Natural killer cell (primary cell): ENCODE measurements around the gene ZNRD2. TPM values are rescaled to one million over a fixed set of nuclear protein-coding genes. Genes with fewer than 3 reads are reported as not detected.

ENCODE experiments used
- ATAC-seq, 3 donors: fragments of 150-1000 bp in 2 of 3; fragments of 200-7000 bp in 1 of 3; cut with Tn5 transposase; 1 replicate in 1 of 3; 2 replicates in 2 of 3; pipeline ENCODE4 v1.10.0; 2021; ENCODE audit warnings: mild to moderate bottlenecking in 2 of 3, moderate library complexity in 2 of 3
- DNase-seq, 2 donors: peaks; one replicate each; pipeline versions ENCODE4 v3.0.0 to v3.0.0-alpha.2; 2013 to 2021; ENCODE audit warnings: mixed read lengths in 1 of 2
- H3K27ac ChIP-seq: one replicate; pipeline ENCODE4 v1.5.1; 2013; ENCODE audit warnings: mild to moderate bottlenecking, low read length
- H3K27me3 ChIP-seq: one replicate; pipeline ENCODE4 v1.6.1; 2013; ENCODE audit warnings: low read length; ENCODE audit not compliant: control insufficient read depth, insufficient read depth
- H3K36me3 ChIP-seq: one replicate; pipeline ENCODE4 v1.6.1; 2013; ENCODE audit warnings: low read length; ENCODE audit not compliant: control insufficient read depth, insufficient read depth
- H3K4me1 ChIP-seq: one replicate; pipeline ENCODE4 v1.6.1; 2013; ENCODE audit warnings: low read length; ENCODE audit not compliant: control insufficient read depth, insufficient read depth
- H3K4me3 ChIP-seq: one replicate; pipeline ENCODE4 v1.5.1; 2013; ENCODE audit warnings: low read length
- H3K9me3 ChIP-seq: one replicate; pipeline ENCODE4 v1.6.1; 2013; ENCODE audit warnings: low read length; ENCODE audit not compliant: control insufficient read depth, insufficient read depth
- H3K27ac Mint-ChIP-seq, 2 donors: one replicate each; pipeline ENCODE4 v1.8.0; 2022; ENCODE audit warnings: mild to moderate bottlenecking in 2 of 2, mixed read lengths in 2 of 2, moderate library complexity in 1 of 2
- H3K27me3 Mint-ChIP-seq, 2 donors: one replicate each; pipeline ENCODE4 v1.8.0; 2022; ENCODE audit warnings: low read depth in 2 of 2, mixed read lengths in 2 of 2
- H3K36me3 Mint-ChIP-seq: one replicate; pipeline ENCODE4 v1.8.0; 2022; ENCODE audit warnings: mixed read lengths
- H3K4me1 Mint-ChIP-seq, 2 donors: one replicate each; pipeline ENCODE4 v1.8.0; 2022; ENCODE audit warnings: mixed read lengths in 2 of 2
- H3K4me3 Mint-ChIP-seq: one replicate; pipeline ENCODE4 v1.8.0; 2022; ENCODE audit warnings: mild to moderate bottlenecking, moderate library complexity, mixed read lengths
- H3K9me3 Mint-ChIP-seq, 2 donors: one replicate each; pipeline ENCODE4 v1.8.0; 2022; ENCODE audit warnings: mixed read lengths in 2 of 2
- WGBS: methylation state at CpG from one replicate; pipeline ENCODE4 v1.1.7; 2013; ENCODE audit warnings: missing lambda C conversion rate; ENCODE audit not compliant: insufficient coverage; 5-methylcytosine and 5-hydroxymethylcytosine counted together
- intact Hi-C: fragments of 100-400 bp; cut with micrococcal nuclease; formaldehyde crosslinking; loops from one replicate; pipeline ENCODE4 v1.14.2; 2022
- total RNA-seq, 4 donors: library from RNA; stranded (reverse); fragments of 120-200 nt in 1 of 4; gene quantifications; one replicate each; pipeline versions ENCODE4 v1.2.3 to v1.2.4, GENCODE V29; 2013 to 2022
- TF ChIP-seq, protein P1 (sequence below): fragments of 200-600 bp; IDR thresholded peaks from one replicate; pipeline ENCODE4 v1.8.0; 2022; ENCODE audit warnings: antibody characterized with exemption

ZNRD2 gene
- total RNA-seq, 3 donors from 2014 or later (not counting 1 experiment from before 2014, with no cell fraction given) = 40.9 to 64.1 (median 60.0) TPM

GRCh38 chr11:65583589-65583988 lies 13.3 kb downstream of the ZNRD2 start:
- H3K27ac ChIP-seq = no peak overlapping the region

DNA sequence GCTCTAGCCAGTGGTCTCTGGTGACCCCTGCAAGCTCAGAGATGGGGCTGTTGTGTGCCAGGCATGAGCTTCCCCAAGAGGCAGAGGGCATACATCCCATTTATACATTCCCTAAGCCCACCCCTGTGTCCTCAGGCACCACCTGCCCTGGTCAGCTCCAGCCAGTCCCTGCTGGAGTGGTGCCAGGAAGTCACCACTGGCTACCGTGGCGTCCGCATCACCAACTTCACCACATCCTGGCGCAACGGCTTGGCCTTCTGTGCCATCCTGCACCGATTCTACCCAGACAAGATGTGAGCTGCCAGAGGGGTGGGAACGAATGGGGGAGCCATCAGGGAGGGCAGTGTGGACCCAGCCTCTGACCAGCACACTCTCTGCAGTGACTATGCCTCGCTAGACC lies 13.8 kb downstream of the ZNRD2 start:
- Histone ChIP-seq H3K36me3 (peaks cover 52% of the 10 kb centered on the region), H3K9me3 (no peaks in the 10 kb centered on the region), H3K27me3 (no peaks in the 10 kb centered on the region), H3K4me1 (peaks cover 32% of the 10 kb centered on the region), H3K27ac (no peak overlapping the region), H3K4me3 (no peak overlapping the region)
- TF ChIP-seq, protein P1, sequence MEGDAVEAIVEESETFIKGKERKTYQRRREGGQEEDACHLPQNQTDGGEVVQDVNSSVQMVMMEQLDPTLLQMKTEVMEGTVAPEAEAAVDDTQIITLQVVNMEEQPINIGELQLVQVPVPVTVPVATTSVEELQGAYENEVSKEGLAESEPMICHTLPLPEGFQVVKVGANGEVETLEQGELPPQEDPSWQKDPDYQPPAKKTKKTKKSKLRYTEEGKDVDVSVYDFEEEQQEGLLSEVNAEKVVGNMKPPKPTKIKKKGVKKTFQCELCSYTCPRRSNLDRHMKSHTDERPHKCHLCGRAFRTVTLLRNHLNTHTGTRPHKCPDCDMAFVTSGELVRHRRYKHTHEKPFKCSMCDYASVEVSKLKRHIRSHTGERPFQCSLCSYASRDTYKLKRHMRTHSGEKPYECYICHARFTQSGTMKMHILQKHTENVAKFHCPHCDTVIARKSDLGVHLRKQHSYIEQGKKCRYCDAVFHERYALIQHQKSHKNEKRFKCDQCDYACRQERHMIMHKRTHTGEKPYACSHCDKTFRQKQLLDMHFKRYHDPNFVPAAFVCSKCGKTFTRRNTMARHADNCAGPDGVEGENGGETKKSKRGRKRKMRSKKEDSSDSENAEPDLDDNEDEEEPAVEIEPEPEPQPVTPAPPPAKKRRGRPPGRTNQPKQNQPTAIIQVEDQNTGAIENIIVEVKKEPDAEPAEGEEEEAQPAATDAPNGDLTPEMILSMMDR = no peak
- Mint-ChIP-seq H3K27ac (peak overlapping the region in 1 of 2 donors; percentile 74), H3K4me3 (no peak overlapping the region), H3K36me3 (no peaks in the 10 kb centered on the region), H3K9me3 (no peaks in the 10 kb centered on the region), H3K4me1 (peaks cover 29 to 56% of the 10 kb centered on the region in 2 donors), H3K27me3 (no peaks in the 10 kb centered on the region)
- DNase-seq (no peak), ATAC-seq (no peak)
- intact Hi-C loops = loop anchor here (10.0 kb wide), 1 partner anchor 219 kb away; no protein-coding TSS in a partner anchor
- 57% methylated on average over 8 of the region's 8 CpGs for WGBS

More at GRCh38 chr11:65583589-65583988, 13.3 kb downstream of the ZNRD2 start:
- 93% methylated on average over 7 of the region's 10 CpGs for WGBS
- no peaks in the 10 kb centered on the region for H3K27me3 ChIP-seq
- H3K36me3 ChIP-seq = peaks cover 52% of the 10 kb centered on the region
- intact Hi-C loops = loop anchor here (10.0 kb wide), 1 partner anchor 219 kb away; no protein-coding TSS in a partner anchor
- Mint-ChIP-seq H3K9me3 (no peaks in the 10 kb centered on the region), H3K4me1 (peaks cover 27 to 56% of the 10 kb centered on the region in 2 donors), H3K27ac (peak overlapping the region; percentile 74 to 81), H3K4me3 (no peak overlapping the region), H3K36me3 (no peaks in the 10 kb centered on the region), H3K27me3 (no peaks in the 10 kb centered on the region)
- TF ChIP-seq, protein P1 = no peak
- no peaks in the 10 kb centered on the region for H3K9me3 ChIP-seq
- peaks cover 27% of the 10 kb centered on the region for H3K4me1 ChIP-seq
- no peak overlapping the region for H3K4me3 ChIP-seq
- ATAC-seq (no peak), DNase-seq (no peak)

- Histone ChIP-seq H3K36me3 (peaks cover 47% of the 10 kb centered on the region), H3K9me3 (no peaks in the 10 kb centered on the region), H3K27ac (no peak overlapping the region), H3K4me3 (no peak overlapping the region), H3K27me3 (no peaks in the 10 kb centered on the region), H3K4me1 (peaks cover 39% of the 10 kb centered on the region)
- no peaks in the 10 kb centered on the region for H3K9me3 Mint-ChIP-seq
- H3K36me3 Mint-ChIP-seq = no peaks in the 10 kb centered on the region
- 95% methylated on average over 46 of the region's 46 CpGs for WGBS
- TF ChIP-seq, protein P1 = no peak
- no peak overlapping the region for H3K27ac Mint-ChIP-seq
- intact Hi-C loops = loop anchor here (10.0 kb wide), 1 partner anchor 220 kb away; no protein-coding TSS in a partner anchor
- DNase-seq = no peak
- peaks cover 29 to 55% of the 10 kb centered on the region in 2 donors for H3K4me1 Mint-ChIP-seq
- H3K27me3 Mint-ChIP-seq = no peaks in the 10 kb centered on the region
- H3K4me3 Mint-ChIP-seq = no peak overlapping the region
- no peak for ATAC-seq
Measured at GRCh38 chr11:65584723-65585171, 14.5 kb downstream of the ZNRD2 start.
